Left renal cortex interstitium (tissue), 4 donors: ENCODE results near the gene PCNT. TPM values are rescaled to one million over a fixed set of nuclear protein-coding genes. Genes with fewer than 3 reads are reported as not detected.

ENCODE experiments used
- polyA plus RNA-seq, 4 donors: library from polyadenylated mRNA; unstranded; fragments of 120-200 nt; gene quantifications; one replicate each; pipeline ENCODE4 v1.2.1, GENCODE V29; 2013; ENCODE audit not compliant: insufficient read length in 4 of 4

The PCNT gene
- polyA plus RNA-seq, 4 donors: 25.6 to 46.3 (median 35.3) TPM

Other genes starting within 250 kb of the PCNT start
- 100 to 1,000 TPM; 184 to 330 (median 231) TPM for gene COL6A2, start 226.0 kb upstream of the PCNT start, polyA plus RNA-seq
- gene FTCD, start 168.6 kb upstream of the PCNT start, polyA plus RNA-seq: 10 to 100 TPM; 21.5 to 51.7 (median 31.4) TPM
- gene SPATC1L, start 139.7 kb upstream of the PCNT start, polyA plus RNA-seq: 10 to 100 TPM in 2 of 4 donors, 1 to 10 TPM in 2; 6.5 to 18.8 (median 13.6) TPM
- 10 to 100 TPM; 24.6 to 57.0 (median 41.4) TPM for gene LSS, start 95.4 kb upstream of the PCNT start, polyA plus RNA-seq
- 100 to 1,000 TPM in 2 of 4 donors, 10 to 100 TPM in 2; 64.5 to 114 (median 87.3) TPM for gene MCM3AP, start 38.5 kb upstream of the PCNT start, polyA plus RNA-seq
- gene YBEY, start 37.8 kb upstream of the PCNT start, polyA plus RNA-seq: 10 to 100 TPM; 21.7 to 27.1 (median 23.3) TPM
- 10 to 100 TPM in 3 of 4 donors, 1 to 10 TPM in 1; 6.1 to 26.2 (median 16.9) TPM for gene C21orf58, start 286 bp upstream of the PCNT start, polyA plus RNA-seq
- 10 to 100 TPM; 23.7 to 56.3 (median 39.0) TPM for gene DIP2A, start 134.7 kb downstream of the PCNT start, polyA plus RNA-seq